ENCODE data around the gene DIABLO.

- TF ChIP-seq POLR2A (IDR thresholded peaks at IDR 0.05) (no peak), CTCF (IDR thresholded peaks at IDR 0.05) (no peak), POLR2AphosphoS5 (IDR thresholded peaks at IDR 0.05) (no peak)
Measured at GRCh38 chr12:122206111-122206881, 19.6 kb downstream of the DIABLO start.
